Stimulated activated CD4-positive, alpha-beta T cell treated with anti-CD3 and anti-CD28 coated beads, Interleukin-1b, Interleukin-23, amount 100 ng/mL, for 48 hours (primary cell): ENCODE data around the gene DYNLRB1.
"Not testable (repeated sequence)": the region's sequence is repeated elsewhere in the genome, so short reads cannot be mapped to it uniquely, and the experiment has no call there.

Source experiments
- DNase-seq: peaks from one replicate; pipeline ENCODE4 v3.0.0-alpha.2; 2020

Gene DYNLRB1

GRCh38 chr20:34512266-34512954, 3.8 kb upstream of the DYNLRB1 start:
- no peak for DNase-seq

GRCh38 chr20:34512955-34513419, 3.2 kb upstream of the DYNLRB1 start:
- no peak for DNase-seq

GRCh38 chr20:34514034-34514433, 2.2 kb upstream of the DYNLRB1 start:
- not testable (repeated sequence) for DNase-seq

GRCh38 chr20:34514897-34515483, 1.2 kb upstream of the DYNLRB1 start:
- no peak for DNase-seq

- DNase-seq: peak; percentile 77
Measured at GRCh38 chr20:34515484-34516246, 557 bp upstream of the DYNLRB1 start.

- no peak for DNase-seq
Measured at GRCh38 chr20:34517114-34517505, 888 bp downstream of the DYNLRB1 start.

GRCh38 chr20:34518863-34519262, 2.6 kb downstream of the DYNLRB1 start:
- not testable (repeated sequence) for DNase-seq

- DNase-seq: not testable (repeated sequence)
Measured at GRCh38 chr20:34519841-34520240, 3.6 kb downstream of the DYNLRB1 start.

GRCh38 chr20:34522969-34523871, 7.0 kb downstream of the DYNLRB1 start:
- peak; percentile 50 for DNase-seq

GRCh38 chr20:34524426-34524825, 8.2 kb downstream of the DYNLRB1 start:
- DNase-seq: no peak

- DNase-seq: no peak
Measured at GRCh38 chr20:34525342-34525708, 9.1 kb downstream of the DYNLRB1 start.

GRCh38 chr20:34525709-34526416, 9.6 kb downstream of the DYNLRB1 start:
- DNase-seq: no peak

- no peak for DNase-seq
Measured at GRCh38 chr20:34526466-34526865, 10.2 kb downstream of the DYNLRB1 start.

- DNase-seq: no peak
Measured at GRCh38 chr20:34527016-34527415, 10.8 kb downstream of the DYNLRB1 start.

GRCh38 chr20:34528921-34529297, 12.7 kb downstream of the DYNLRB1 start:
- DNase-seq: no peak

GRCh38 chr20:34529742-34530141, 13.5 kb downstream of the DYNLRB1 start:
- DNase-seq: no peak

- no peak for DNase-seq
Measured at GRCh38 chr20:34530342-34530741, 14.1 kb downstream of the DYNLRB1 start.

- DNase-seq: no peak
Measured at GRCh38 chr20:34531608-34532265, 15.5 kb downstream of the DYNLRB1 start.

GRCh38 chr20:34532320-34532719, 16.1 kb downstream of the DYNLRB1 start:
- DNase-seq: no peak

GRCh38 chr20:34532756-34533155, 16.5 kb downstream of the DYNLRB1 start:
- DNase-seq: no peak

GRCh38 chr20:34534391-34535165, 18.4 kb downstream of the DYNLRB1 start:
- no peak for DNase-seq
